HG03460 (cell line): Measurements from ENCODE around the gene OAF.

Source experiments
- ATAC-seq: cut with Tn5 transposase; IDR thresholded peaks from one replicate; pipeline ENCODE4 v1.9.1; 2021; ENCODE audit not compliant: unreplicated experiment

Gene OAF

DNA sequence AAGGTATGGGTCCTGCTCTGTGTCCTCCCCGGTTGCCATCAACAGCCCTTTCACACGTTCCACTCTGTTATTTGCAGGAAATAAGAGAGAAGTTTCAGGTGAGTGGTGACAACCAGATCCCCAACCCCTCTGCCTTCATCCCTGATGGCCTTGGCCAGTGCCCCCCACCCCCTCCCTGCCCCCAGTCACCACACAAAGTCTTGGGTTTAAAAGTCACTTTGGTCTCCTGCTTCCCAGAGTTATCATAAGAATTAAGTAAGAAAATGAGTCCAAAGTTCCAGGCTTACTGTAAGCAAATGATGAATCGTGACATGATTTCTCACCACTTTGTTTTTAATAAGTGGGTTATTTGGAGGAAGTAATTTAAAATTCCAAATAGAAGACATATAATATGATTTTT lies 9.2 kb upstream of the OAF start:
- no peak for ATAC-seq

DNA sequence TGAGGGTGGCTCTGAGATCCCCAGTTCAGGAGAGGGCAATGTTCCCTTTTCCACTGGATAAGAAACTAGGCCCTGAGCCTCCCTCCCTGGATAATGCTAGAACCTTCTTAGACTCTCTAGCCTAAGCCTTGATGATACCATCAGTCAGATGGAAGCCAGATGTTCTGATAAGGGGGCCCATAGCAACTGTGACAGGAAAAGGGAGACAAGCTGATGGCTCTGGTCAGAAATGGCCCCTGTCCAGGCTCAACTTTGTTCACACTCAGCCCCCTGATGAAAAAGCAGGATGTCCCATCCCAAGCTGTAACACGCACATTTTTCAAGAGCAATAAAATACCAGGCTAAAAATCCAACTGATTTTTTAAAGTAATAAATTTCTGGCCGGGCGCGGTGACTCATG lies 7.2 kb upstream of the OAF start:
- ATAC-seq, result no peak

DNA sequence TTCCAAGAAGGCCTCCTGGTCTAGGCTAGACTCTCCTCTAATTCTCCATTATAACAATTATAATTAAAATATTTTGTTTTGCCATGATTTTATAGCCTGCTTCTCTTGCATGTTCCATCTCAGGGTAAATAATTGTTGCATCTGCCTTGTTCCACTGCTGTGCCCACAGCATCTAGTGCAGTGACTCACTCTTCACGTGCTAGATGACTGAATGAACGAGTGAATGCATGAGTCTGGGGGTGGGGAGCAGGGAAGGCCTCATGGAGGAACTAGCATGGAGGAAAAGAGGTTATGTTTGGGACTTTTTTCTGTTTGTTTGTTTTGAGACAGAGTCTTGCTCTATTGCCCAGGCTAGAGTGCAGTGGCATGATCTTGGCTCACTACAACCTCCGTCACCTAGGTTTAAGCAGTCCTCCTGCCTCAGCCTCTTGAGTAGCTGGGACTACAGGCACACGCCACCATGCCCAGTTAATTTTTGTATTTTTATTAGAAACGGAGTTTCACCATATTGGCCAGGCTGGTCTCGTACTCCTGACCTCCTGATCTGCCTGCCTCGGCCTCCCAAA lies 5.2 kb upstream of the OAF start:
- no peak for ATAC-seq

DNA sequence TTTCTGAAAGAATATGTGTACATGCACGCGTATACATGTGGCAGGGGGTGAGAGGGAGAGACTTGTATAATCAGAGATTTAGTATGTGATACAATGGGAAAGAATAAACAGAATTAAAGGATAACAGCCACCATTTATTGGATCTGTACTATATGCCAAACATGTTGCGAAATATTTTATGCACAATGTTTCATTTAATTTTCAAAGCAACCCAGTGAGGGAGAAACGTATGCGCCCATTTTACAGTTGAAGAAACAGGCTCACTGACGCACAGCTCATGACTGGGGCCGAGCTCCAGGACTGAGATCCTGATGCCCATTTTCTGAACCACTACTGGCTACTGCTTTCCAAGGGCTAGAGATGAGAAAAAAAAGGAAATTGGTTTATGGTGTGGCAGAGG lies 3.3 kb upstream of the OAF start:
- ATAC-seq, result no peak

DNA sequence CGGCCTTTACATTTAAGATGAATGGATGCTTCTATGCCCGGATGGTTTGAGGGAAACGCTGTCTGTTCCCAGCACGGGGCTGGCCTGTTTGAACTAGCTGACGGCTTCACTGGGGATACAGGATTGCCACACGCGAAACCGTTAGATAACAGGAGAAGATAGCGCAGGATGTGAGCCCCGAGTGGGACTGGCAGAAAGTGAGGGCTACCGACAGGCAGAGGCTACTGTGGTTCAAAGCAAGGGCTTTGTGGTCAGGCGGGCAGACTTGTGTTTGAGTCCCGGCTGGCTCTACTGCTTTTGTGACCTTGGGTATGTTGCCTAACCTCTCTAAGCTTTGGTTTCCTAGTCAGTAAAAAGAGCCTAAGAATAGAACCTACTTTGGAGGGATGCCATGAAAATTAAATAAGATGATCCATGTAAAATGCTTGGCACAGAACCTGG lies 2.8 kb upstream of the OAF start:
- ATAC-seq, result no peak

DNA sequence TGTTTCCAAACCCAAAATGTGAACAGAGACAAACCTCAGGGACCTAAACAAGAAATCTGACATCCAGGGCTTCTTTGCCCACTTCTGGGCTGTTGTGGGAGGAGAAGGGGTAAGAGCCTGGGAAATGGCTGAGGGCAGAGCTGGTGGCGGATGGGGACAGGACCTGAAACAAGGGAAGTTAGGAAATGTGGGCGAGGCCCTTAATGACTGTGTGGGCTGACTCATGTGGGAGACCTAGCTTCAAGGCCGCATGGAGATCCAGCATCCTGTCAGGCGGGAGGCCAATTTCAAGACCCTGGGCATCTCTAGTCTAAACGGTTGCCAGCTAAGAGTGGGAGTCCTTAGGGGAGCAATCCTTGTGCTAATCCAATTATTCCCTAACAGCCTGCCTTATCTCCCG lies 2.1 kb upstream of the OAF start:
- ATAC-seq, result no peak

DNA sequence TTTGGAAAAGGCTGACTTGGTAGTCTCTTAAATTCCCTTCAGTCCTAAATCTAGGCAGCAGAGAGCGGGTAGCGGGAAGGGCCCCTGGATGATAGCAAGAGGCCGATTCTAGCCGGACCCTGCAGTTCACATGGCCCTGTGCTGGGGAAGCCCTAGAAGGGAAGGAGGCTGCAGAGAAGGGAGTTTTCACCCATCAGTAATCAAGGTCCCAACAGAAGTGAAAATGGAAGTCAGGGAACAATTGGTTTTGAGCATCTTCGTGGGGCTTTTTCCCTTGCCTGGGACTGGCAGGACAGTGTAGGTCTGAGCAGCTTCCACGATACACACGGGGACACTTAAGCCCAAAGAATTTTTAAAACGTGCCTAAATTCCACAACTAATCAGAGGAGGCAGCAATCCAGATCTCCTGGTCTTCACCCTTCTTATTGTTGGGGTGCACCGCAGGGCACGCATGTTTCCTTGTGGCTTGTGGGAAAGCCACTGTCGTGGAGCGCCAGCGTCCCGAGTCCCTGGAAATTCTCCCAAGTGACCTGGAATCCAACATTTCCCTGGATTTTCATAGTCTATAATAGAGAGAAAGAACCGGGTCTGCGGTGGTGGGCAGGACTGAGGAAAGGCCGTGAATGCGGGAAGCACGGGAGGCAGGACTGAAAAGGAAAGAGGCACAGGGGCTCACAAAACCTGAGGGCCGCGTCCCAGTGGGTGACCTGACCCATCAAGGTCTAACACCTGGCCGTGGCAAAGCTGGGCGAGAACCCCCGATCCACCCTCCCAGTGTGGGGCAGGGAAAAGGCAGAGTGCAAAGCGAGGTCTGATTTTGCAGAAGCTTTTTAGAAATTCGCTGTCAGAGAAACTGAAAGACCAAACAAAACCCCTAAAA lies 846 bp upstream of the OAF start:
- no peak for ATAC-seq

DNA sequence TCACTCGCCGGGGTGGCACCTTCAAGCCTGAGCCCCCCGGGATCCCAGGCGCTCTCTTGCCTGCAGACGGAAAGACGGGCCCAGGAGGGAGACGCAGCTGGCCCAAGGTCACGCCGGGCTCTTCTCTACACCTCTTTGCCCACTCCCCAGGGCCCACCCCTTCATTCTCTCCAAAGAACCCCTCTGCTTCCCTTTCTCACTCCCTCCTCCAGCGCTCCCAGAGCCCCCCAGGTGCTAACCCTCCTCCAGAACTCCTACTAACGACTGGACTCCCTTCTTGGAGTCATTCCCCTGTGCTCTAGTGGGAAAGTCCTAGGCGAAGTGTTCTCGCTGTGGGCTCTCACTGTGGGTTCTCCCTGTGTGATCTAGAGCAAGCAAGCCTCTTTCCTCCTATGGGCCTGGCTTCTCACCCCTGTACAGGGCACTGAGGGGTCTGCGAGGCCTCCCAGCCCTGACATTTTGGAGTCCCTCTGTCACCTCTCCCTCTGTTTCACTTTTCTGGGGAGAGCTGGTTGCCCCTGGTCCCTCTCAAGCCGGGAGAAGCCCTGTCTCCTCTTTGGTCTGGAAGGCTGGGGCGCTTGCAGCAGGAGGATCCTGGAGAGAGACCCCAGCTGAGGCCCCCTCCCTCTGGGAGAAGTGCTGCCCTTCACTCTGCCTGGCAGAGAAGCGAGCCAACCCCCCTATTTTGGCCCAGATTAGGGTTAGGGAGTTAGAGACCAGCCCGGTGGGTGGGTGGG lies 858 bp downstream of the OAF start:
- ATAC-seq, result no peak

DNA sequence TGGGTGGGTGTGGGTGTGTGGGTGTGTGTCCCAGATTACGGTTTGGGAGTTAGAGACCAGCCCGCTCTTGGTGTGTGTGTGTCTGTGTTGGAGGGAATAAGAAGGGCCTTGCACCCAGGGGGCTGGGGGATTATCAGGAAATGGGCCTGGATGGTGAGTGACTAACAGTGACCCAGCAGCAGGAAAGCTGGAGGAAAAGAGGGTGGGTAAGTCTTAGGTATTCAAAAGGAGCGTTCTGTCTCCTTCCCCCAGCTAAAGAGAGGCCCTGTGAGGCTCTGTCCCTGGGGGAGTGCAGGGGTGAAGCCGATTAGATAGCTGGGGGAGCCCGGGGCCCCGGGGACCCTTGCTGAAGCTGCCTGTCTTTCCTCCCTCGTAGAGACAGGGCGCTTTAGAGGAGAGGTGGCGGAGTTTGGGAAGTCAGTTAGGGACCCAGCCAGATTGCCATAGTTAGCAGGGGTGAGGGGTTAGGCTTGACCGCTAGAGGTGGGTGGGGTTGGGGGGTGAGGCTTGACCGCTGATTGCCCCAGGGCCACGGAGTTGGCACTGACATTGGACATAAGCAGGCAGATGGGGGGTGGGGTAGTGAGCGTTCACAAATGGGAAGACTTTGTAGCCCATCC lies 1.5 kb downstream of the OAF start:
- ATAC-seq, result no peak

DNA sequence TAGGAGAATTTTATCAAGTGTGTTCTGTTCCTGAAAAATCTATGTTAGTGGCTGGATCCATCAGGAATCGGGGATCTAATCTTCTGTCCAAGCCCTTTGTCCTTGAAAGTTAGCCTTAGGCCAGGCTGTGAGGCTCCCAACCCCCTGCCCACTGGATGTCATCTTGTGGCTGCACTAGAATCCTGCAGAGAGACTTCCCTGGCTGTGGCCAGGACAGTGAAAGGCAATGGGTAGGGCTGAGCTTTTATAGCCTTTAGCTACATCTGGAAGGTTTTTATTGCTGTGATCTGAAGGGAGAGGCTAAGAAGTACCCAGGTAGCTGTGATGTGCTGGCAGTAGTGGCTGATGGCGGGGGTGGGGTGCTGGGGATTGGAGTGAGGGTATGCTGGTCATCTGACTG lies 2.1 kb downstream of the OAF start:
- no peak for ATAC-seq

DNA sequence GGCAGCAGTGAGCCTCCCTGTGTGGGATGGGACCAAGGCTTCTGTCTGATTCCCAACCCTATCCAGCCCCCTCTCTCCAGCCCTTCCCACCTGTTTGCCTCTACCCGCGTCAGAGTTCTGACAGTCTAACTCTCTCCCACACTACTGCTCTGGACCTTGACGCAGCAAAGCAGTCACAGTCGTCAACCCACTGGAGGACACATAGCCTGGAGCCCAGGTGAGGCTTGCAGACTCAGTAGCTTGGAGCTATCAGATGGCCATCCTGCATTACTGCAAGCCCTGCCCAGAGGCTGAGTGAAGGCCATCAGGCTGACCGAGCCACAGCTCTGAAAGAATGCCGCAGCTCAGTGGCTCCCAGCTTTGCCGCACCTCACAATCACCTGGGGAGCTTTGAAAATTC lies 3.7 kb downstream of the OAF start:
- no peak for ATAC-seq

DNA sequence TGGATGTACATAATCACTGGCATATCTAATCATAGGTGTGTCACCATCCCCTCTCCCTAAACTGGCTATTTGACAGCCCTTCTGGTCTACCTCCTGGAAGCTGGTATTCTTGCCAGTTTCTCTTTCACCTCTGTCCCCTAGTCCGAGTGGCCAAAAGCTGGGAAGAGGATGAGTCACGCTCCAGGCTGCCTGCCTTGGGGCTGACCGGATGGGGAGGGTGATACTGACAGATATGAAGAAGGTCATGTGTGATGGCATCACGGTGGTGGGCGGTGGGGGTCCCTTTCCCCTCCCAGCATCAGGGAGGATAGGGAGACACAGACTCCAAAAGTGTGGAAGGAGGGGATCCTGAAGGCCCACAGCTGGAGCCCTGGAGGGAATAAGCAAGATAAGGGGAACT lies 4.8 kb downstream of the OAF start:
- ATAC-seq, result no peak

DNA sequence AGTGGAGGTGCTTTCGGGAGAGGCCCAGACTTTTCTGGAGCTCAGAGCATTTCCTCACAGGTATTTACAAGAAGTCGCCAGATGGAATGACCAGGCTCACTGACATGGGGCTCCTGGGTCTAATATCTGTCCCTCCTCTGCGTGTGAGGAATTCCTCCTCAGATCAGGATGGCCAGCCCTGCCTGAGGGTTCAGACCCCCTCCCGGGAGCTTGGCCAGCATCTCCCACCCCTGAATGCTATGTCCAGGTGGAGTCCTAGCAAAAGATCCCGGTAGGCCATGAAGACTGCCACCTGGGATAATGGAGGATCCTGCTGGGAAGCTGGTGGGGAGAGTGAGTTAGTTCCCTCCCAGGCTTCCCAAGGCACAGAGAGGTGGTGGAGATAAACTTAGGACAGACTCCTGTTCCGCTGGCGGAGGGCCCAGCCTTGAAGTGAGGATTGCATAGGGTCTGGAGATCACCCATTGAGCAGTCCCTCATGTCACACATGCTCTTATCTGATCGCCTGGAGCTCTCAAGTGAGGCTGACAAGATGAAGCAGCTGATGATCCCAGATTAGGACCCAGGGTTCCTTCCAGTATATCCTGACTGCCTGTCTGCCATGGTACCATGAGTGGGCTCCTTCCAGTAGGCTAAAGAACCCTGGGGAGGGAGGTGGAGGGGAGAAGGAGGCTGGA lies 5.7 kb downstream of the OAF start:
- ATAC-seq, result no peak

DNA sequence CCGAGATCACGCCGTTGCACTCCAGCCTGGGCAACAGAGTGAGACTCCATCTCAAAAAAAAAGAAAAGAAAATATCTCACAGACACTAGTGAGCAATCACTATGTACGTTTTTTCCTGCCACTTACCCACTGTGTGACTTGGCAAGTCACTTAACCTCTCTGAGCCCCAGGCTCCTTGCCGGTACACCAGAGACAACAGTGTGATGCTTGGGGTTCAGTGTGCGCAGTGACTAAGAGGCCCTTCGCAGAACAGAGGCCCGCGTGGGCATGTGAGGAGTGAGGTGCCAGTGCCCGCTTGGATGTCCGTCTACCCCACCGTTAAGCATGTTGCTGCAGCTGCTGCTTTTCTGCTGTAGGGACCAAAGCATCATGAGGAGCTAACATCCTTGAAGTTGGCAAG lies 6.7 kb downstream of the OAF start:
- ATAC-seq, result no peak

DNA sequence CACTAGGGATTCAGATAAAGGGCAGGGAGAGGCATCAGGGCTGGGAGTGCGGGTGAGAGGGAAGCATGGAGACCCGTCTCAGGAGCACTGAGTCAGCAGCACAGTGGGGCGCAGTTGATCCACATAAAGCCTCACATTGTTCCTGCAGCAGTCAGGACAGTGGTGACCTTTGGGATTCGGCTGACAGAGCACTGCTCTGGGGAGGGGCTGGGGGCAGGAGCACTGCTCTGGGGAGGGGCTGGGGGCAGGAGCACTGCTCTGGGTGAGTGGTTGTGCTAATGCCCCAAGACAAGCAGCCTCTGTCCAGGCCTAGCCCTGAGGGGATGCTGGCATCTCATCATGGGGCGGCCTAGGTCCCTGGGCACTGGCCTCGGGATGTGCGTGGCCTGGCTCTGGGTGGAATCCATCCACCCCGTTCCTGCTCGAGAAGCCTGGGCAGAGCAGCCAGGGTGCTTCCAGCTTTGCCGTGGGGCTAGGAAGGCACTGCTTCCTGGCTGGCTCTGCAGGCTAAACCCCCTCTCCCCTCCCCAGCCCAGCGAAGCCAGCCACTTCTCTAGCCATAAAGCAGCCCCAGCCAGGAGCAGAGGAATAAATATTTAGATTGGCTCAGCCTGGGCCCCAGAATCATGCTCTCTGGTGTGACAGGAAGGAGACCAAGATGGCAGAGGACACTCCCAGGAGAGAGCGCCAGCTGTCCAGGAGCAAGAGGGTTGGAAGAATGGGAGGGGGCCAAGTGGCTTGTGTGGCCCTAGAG lies 7.3 kb downstream of the OAF start:
- ATAC-seq, result no peak

DNA sequence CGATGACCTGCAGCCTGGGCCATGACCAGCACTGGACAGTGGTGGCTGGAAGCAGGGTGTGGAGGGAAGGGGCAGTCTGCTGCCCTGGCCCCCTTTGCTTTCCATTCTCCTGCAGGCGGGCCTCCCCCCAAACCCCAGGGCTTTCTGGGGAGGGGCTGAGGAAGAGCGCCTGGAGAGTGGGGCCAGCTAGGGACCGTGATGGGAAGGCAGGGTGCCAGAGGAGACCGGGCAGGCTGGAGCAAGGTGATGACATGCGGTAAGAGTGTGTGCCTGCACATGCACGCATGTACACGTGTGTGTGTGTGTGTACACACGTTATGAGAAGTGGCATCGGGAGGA lies 7.8 kb downstream of the OAF start:
- no peak for ATAC-seq

DNA sequence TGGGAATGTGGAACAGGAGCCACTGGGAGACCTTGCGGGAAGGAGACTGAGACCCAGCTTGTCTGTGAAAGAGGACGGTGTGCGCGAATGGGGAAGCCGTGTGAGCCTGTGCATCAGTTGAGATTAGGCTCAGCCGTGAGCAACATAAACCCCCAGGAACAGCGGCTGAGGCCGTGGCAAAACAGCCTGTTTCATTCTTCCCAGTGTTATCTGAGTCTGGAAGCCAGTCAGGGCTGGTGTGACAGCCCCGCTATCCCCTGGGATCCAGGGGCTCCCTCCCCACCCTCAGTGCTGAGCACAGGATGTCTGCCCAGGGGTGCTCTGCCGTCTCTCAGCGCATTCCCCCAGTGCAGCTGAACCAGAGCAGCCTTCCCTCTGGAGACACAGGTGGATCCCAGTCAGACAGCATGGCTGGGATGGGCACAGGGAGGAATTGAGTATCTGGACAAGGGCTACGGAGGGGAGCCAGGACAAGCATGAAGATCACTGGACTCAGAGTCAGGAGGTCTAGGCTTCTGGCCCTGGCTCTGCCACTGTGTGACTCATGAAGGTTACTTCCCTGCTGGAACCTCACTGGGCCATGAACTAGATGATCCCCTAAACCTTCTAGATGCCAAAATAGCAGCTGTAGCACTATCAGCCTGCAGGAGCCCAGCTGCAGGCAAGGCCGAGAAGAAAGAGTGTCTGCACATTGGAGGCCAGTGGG lies 8.6 kb downstream of the OAF start:
- ATAC-seq, result no peak

DNA sequence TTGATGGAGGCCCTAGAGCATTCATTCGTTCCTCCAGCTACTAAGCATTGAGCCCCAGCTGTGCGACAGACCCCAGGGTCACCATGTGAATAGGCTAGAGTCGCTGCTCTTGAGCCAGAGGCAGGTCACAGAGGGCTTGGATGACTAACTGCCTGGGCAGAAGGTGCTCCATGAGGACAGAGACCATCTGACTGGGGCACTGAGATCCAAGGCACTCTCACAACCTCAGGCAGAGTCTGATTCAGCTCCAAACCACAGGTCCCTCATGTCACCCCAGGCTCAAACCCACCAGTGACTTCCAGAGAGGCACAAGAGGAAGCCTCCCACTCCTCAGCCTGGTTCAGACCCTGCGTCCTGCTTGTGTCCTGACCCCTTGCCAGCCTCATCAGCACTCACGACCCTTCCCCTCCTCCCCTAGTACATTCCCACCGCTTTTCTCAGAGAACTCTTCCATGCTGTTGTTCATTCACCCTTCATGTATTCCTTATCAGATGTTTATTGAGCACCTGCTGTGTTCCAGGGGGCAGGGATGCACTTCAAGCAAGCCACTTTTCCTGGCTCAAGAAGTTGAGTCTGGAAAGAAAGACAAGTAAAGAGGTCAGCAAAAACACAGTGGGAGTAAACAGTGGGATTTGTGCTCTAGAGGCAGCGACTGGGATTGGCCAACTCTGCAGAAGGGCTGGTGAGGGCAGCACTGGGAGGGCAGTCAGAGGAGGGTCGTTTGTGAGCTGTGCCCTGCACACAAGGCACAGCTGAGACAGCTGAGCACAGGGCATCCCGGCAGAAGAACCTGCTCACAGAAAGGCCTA lies 9.3 kb downstream of the OAF start:
- no peak for ATAC-seq

DNA sequence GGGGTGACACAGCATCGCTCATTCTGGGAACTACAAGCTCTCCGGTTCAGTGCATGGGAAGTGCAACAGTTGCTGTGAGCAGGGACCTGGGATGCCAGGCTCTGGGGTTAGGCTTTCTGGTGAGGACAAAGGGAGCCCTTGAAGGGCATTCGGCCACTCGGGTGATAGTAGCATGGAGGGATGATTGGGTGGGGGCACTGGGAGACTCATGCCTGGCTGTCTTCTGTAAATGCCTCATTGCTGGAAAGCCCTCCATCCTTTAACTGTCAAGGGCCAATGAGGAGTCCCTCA lies 9.9 kb downstream of the OAF start:
- ATAC-seq, result no peak
